Superior temporal gyrus (tissue), 1 donor: Measurements from ENCODE around the gene VENTX.

Source experiments
- DNase-seq: peaks from one replicate; pipeline ENCODE4 v3.0.0-alpha.2; 2016; ENCODE audit errors: extremely low spot score

Gene VENTX

GRCh38 chr10:133201948-133202725 is 35.5 kb upstream of the VENTX start:
- no peak for DNase-seq

GRCh38 chr10:133202778-133203651 is 34.6 kb upstream of the VENTX start:
- no peak for DNase-seq

GRCh38 chr10:133203652-133204195 is 33.9 kb upstream of the VENTX start:
- no peak for DNase-seq

DNA sequence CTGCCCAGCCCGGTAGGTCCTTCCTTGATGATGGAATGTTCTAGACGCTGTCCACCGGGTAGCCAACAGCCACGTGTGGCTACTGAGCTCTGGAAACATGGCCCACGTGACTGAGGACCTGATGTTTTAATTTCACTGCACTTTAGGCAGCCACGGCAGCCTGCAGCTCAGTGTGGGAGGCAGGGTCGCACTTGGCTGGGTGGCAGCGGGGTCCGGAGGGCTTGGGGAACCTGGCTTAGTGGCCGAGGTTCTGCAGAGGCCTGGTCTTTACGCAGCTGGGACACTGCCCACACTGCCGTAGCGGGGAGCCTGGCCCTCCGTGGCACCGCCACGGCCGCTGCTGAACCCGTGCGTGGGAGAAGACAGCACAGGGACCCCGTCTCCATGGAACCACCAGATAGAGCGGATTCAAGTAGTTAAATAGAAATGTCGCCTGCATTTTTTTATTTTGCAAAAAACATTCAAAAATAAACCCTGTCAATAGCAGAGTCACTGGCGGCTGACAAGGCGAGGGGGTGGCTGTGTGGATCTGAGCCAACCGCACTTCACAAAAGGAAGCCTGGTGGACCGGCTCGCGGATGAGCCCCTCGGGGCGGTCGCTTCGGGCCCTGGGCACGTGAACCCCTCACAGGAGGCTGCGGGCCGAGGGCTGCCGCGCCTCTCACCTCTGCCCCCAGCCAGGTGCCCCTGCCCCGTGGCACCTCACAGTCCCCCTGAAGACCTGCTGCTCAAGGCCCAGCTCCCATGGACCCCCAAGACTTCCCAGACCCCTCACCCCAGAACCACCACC is 33.2 kb upstream of the VENTX start:
- no peak for DNase-seq

DNA sequence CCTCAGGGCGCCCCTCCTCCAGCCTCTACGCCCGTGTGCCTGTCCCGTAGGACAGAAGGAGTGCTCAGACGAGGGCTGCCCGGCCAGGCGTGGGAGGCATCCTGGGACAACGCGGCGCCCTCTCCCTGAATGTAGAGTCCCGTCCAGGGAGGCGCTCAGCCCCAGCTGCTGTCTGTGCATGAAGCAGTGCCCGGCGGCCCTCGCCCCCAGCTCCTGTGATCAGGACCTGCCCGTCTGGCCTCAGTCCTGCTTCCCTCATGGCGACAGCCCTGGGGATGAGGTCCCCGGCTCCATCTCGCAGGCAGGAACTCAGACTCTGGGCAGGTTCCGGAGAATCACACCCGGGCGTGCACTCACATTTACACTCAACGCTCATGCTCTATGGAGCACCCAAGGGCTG is 32.5 kb upstream of the VENTX start:
- DNase-seq: no peak

DNA sequence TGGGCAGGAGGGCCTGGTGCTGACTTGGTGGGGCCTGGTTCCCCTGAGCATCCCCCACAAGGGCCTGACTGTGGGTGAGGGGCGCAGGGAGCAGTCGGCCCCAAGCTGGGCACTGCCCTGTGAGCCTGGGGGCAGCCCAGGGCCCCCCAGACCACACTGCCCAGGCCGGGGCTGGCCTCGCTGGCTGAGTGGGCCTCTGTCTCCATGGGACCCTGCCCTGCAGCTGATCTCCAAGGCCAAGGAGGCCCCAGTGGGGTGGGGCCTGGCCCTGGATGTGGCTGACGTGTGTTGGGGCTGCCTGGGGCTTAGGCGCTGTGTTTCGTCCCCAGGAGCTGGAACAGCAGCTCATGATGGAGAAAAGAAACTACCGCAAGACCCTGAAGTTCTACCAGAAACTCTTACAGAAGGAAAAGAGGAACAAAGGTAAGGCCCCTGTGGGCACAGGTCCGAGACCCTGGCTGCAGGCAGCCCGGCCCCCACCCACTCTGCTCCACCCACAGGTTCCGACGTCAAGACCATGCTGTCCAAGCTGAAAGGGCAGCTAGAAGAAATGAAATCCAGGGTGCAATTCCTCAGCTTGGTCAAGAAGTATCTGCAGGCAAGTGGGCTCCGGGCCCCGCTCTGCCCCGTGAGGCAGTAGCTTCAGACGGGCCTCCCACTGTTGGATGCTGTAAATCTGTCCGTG is 31.2 kb upstream of the VENTX start:
- DNase-seq: no peak

DNA sequence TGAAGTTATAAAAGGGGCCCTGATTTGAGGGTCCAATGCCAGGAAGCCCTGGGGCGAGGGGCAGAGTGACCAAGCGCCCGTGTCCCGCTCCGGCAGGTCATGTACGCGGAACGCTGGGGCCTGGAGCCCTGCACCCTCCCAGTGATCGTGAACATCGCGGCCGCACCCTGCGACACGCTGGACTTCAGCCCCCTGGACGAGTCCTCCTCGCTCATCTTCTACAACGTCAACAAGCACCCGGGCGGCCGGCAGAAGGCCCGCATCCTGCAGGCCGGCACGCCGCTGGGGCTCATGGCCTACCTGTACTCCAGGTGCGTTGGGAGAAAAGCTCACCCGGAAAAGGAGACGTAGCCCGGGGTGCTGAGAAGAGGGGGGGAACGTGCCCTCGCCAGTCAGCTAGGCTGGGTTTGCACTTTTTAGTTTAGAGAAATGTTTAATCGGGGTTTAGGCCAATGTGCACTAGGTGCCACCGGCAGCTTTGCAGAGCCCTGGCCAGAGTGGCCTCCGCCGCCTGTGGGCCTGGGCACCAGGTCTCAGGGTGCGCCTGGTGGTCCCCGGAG is 30.5 kb upstream of the VENTX start:
- DNase-seq: no peak

DNA sequence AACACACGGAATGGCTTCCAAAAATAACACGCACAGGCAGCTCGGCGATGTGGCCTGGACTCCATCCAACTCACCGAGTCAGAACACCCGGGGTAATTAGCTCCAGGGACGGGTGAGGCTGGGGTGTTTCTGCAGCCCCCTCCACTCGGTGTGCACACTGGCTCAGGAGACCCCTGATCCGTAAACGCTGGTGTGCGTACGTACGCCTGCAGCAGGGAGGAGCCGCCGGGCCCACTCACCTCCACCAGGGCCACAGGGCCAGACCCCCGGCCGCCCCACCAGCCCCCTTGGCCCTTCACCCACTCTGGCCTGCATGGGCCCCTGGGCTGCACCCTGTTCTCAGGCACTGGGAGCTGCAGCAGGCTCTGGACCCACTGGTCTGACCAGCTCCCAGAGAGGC is 30.0 kb upstream of the VENTX start:
- DNase-seq: no peak

GRCh38 chr10:133208466-133208865 is 29.2 kb upstream of the VENTX start:
- DNase-seq: no peak

DNA sequence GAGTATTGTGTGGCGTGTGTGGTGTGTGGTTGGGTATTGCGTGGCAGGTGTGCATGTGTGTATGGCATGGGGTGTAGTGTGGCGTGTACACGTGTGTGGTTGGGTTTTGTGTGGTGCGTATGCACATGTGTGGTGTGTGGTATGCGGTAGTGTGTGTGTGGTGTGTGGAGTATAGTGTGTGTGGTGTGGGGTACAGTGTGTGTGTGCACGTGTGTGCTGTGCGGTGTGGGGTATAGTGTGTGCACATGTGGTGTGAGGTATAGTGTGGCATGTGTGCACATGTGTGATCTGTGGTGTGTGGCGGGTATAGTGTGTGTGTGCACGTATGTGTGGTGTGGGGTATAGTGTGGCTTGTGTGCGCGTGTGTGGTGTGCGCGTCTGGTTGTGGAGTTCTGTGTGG is 28.5 kb upstream of the VENTX start:
- no peak for DNase-seq

GRCh38 chr10:133209641-133210040 is 28.0 kb upstream of the VENTX start:
- DNase-seq: no peak

- no peak for DNase-seq
Measured at GRCh38 chr10:133210398-133211140, 27.1 kb upstream of the VENTX start.

- no peak for DNase-seq
Measured at GRCh38 chr10:133211141-133211830, 26.4 kb upstream of the VENTX start.

GRCh38 chr10:133211959-133212852 is 25.4 kb upstream of the VENTX start:
- DNase-seq: no peak

- DNase-seq: no peak
Measured at GRCh38 chr10:133212853-133213494, 24.7 kb upstream of the VENTX start.

GRCh38 chr10:133213641-133214467 is 23.8 kb upstream of the VENTX start:
- no peak for DNase-seq
